ENCODE measurements around the gene ERLEC1.
"Not testable (repeated sequence)": the region's sequence is repeated elsewhere in the genome, so short reads cannot be mapped to it uniquely, and the experiment has no call there.

ERLEC1 gene

GRCh38 chr2:53841651-53842050 lies 54.8 kb downstream of the ERLEC1 start:
- DNase-seq, result not testable (repeated sequence)

GRCh38 chr2:53842891-53843290 lies 56.0 kb downstream of the ERLEC1 start:
- no peak for DNase-seq

GRCh38 chr2:53843595-53843994 lies 56.8 kb downstream of the ERLEC1 start:
- no peak for DNase-seq

- DNase-seq, result peak; percentile 33
Measured at GRCh38 chr2:53848062-53848461, 61.2 kb downstream of the ERLEC1 start.

- DNase-seq, result not testable (repeated sequence)
Measured at GRCh38 chr2:53851052-53851757, 64.4 kb downstream of the ERLEC1 start.

- DNase-seq, result no peak
Measured at GRCh38 chr2:53852532-53852931, 65.7 kb downstream of the ERLEC1 start.

GRCh38 chr2:53854678-53855077 lies 67.8 kb downstream of the ERLEC1 start:
- DNase-seq, result no peak

- DNase-seq, result no peak
Measured at GRCh38 chr2:53856272-53856671, 69.4 kb downstream of the ERLEC1 start.

GRCh38 chr2:53859206-53860181 lies 72.7 kb downstream of the ERLEC1 start, which contains the start of gene GPR75:
TSS of gene GPR75 (minus strand) at chr2:53859967. CDS start at chr2:53854756, 5,211 bp downstream.
- DNase-seq, result no peak

GRCh38 chr2:53861824-53862223 lies 75.0 kb downstream of the ERLEC1 start:
- DNase-seq, result no peak

- no peak for DNase-seq
Measured at GRCh38 chr2:53863538-53864227, 76.8 kb downstream of the ERLEC1 start.

- no peak for DNase-seq
Measured at GRCh38 chr2:53865264-53865663, 78.4 kb downstream of the ERLEC1 start.

GRCh38 chr2:53865962-53866361 lies 79.1 kb downstream of the ERLEC1 start:
- no peak for DNase-seq

GRCh38 chr2:53867169-53867568 lies 80.3 kb downstream of the ERLEC1 start:
- DNase-seq, result no peak

- DNase-seq, result no peak
Measured at GRCh38 chr2:53867773-53868172, 80.9 kb downstream of the ERLEC1 start.
